ENCODE measurements around the gene FHAD1.

FHAD1 gene

DNA sequence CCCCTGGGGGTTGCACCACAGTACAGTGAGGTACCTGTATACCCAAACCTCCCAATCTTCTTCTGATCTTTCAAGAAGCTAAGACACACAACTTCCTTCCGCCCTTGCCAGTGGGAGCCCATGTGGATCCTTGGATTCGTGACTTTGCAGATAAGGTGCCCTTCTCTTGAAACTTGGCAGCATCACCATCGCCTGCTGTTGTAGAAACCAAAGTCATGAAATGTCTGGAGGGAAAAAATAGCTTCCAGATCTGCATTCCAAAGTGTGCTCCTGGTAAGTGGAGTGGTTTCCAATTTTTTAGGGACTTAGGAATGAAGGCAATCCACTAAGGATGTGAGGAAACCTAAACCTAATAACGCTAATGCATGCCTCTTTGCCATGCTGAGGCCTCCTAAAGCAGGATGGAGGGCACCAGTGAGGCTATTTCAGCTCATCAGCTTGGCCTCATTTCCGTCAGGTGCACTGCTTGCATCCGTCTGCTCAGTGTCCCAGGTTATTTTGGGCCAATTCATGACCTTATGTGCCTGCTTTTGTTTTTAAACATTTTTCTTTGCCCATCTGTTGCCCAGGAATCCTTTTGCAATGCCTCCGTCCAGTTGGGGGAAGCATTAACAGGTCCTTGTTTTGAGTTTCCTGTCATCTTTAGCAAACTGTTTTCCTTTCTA, 154.5 kb downstream of the FHAD1 start:
- Histone ChIP-seq H2AK5ac (ENCODE audit: low read length, severe bottlenecking) (no peak overlapping the region), H2BK12ac (ENCODE audit: low read length in 2 of 2) (no peak overlapping the region), H3K27ac (ENCODE audit: low read length, poor library complexity, severe bottlenecking) (no peak overlapping the region), H4K8ac (ENCODE audit: low read length) (no peak overlapping the region), H3K4me1 (ENCODE audit: control insufficient read depth, insufficient read depth, low read depth, low read length) (no peaks in the 10 kb centered on the region), H4K91ac (ENCODE audit: low read length) (no peak overlapping the region), H3K4me2 (ENCODE audit: low read length, poor library complexity, severe bottlenecking) (no peak overlapping the region), H3K9me3 (ENCODE audit: control insufficient read depth, low read length) (peaks cover 11% of the 10 kb centered on the region), H3K9ac (ENCODE audit: low read length) (no peak overlapping the region), H3K4me3 (ENCODE audit: insufficient read depth in 1 of 2, low read depth in 1 of 2, low read length in 2 of 2) (no peak overlapping the region), H3K14ac (ENCODE audit: low read length in 2 of 2) (no peak overlapping the region), H3K18ac (ENCODE audit: low read depth in 1 of 2, low read length in 2 of 2) (no peak overlapping the region), H3K4ac (ENCODE audit: low read depth in 1 of 2, low read length in 2 of 2) (no peak overlapping the region), H2BK15ac (ENCODE audit: low read depth, poor library complexity, severe bottlenecking) (no peak overlapping the region), H3K36me3 (ENCODE audit: control insufficient read depth in 1 of 2, insufficient read depth in 2 of 2, low read depth in 1 of 2, low read length in 2 of 2) (no peaks in the 10 kb centered on the region), H3K79me1 (replicated peaks; ENCODE audit: low read length, poor library complexity, severe bottlenecking) (no peaks in the 10 kb centered on the region), H2AFZ (ENCODE audit: low read depth, low read length) (no peak overlapping the region), H3K23ac (ENCODE audit: low read length in 2 of 2) (no peak overlapping the region), H3K27me3 (ENCODE audit: control insufficient read depth in 1 of 2, insufficient read depth in 1 of 2, low read length in 2 of 2) (peaks cover 7 to 10% of the 10 kb centered on the region in 2 experiments), H2BK120ac (ENCODE audit: low read depth, low read length) (no peak overlapping the region), H2BK5ac (ENCODE audit: low read depth, low read length, poor library complexity, severe bottlenecking) (no peak overlapping the region)
- WGBS, result 91% methylated on average over 7 of the region's 7 CpGs
- DNase-seq, result no peak

DNA sequence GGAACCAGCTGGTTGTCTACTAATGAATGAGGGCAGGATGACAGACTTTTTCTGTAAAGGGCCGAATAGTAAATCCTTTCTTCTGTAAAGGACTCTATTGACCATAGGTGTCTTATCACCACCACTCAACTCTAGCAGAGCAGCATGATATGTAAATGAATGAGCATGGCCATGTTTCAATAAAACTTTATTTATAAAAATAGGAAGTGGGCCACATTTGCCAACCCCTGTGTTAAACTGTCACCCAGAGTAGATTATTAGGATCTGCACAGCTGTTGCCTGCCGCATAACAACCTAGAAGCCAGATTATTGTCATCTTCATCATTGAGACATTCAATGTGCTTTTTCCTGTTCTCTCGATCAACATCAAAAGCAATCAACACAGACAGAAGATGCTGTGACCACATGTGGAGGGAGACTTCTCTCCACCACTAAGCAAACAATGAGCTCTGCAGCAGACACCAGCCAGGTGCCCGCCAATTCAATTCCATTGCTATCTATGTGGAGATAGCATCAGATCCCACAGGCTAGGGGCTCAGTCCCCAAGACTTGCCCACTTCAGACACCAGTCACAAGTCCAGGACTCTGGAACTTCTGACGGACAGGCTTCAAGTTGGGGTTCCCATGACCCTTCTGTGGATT, 155.9 kb downstream of the FHAD1 start:
- no peak overlapping the region for H3K23ac ChIP-seq (ENCODE audit: low read length in 2 of 2)
- H2AK5ac ChIP-seq (ENCODE audit: low read length, severe bottlenecking), result no peak overlapping the region
- 86% methylated on average over 4 of the region's 5 CpGs for WGBS
- no peak for DNase-seq
- H2AFZ ChIP-seq (ENCODE audit: low read depth, low read length), result no peak overlapping the region
- no peak overlapping the region for H3K4me3 ChIP-seq (ENCODE audit: insufficient read depth in 1 of 2, low read depth in 1 of 2, low read length in 2 of 2)
- no peak overlapping the region for H3K27ac ChIP-seq (ENCODE audit: low read length, poor library complexity, severe bottlenecking)
- H2BK5ac ChIP-seq (ENCODE audit: low read depth, low read length, poor library complexity, severe bottlenecking), result no peak overlapping the region
- no peak overlapping the region for H2BK15ac ChIP-seq (ENCODE audit: low read depth, poor library complexity, severe bottlenecking)
- H4K91ac ChIP-seq (ENCODE audit: low read length), result no peak overlapping the region
- H3K9me3 ChIP-seq (ENCODE audit: control insufficient read depth, low read length), result peaks cover 11% of the 10 kb centered on the region
- H3K36me3 ChIP-seq (ENCODE audit: control insufficient read depth in 1 of 2, insufficient read depth in 2 of 2, low read depth in 1 of 2, low read length in 2 of 2), result no peaks in the 10 kb centered on the region
- H2BK12ac ChIP-seq (ENCODE audit: low read length in 2 of 2), result no peak overlapping the region
- H3K27me3 ChIP-seq (ENCODE audit: control insufficient read depth in 1 of 2, insufficient read depth in 1 of 2, low read length in 2 of 2), result peaks cover 7 to 10% of the 10 kb centered on the region in 2 experiments
- H3K14ac ChIP-seq (ENCODE audit: low read length in 2 of 2), result no peak overlapping the region
- H3K9ac ChIP-seq (ENCODE audit: low read length), result no peak overlapping the region
- no peak overlapping the region for H3K4me2 ChIP-seq (ENCODE audit: low read length, poor library complexity, severe bottlenecking)
- H3K4ac ChIP-seq (ENCODE audit: low read depth in 1 of 2, low read length in 2 of 2), result no peak overlapping the region
- no peak overlapping the region for H4K8ac ChIP-seq (ENCODE audit: low read length)
- no peaks in the 10 kb centered on the region for H3K79me1 ChIP-seq (replicated peaks; ENCODE audit: low read length, poor library complexity, severe bottlenecking)
- no peak overlapping the region for H3K18ac ChIP-seq (ENCODE audit: low read depth in 1 of 2, low read length in 2 of 2)
- no peak overlapping the region for H2BK120ac ChIP-seq (ENCODE audit: low read depth, low read length)
- H3K4me1 ChIP-seq (ENCODE audit: control insufficient read depth, insufficient read depth, low read depth, low read length), result no peaks in the 10 kb centered on the region

DNA sequence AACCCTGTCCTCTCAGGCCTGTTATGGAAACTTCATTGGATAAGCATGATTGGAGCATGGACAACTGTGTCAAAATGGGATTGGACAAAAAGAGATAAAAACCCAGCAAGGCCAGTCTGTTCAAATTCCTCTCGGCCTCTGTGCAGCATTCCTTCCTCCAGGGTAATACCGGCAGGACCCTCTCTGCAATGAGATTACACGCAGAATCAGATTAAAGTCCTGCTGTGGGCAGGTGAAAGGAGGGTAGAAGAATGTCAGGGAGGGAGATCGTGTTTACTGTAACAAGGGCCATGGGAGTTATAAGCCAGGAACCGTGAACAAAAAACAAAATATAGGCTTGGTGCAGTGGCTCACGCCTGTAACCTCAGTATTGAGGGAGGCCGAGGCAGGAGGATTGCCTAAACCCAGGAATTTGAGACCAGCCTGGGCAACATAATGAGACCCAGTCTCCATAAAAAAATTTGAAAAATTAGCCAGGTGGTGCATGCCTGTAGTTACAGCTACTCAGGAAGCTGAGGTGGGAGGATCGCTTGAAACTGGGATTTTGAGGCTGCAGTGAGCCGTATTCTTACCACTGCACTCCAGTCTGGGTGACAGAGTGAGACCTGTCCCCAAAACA, 157.0 kb downstream of the FHAD1 start:
- Histone ChIP-seq H3K18ac (ENCODE audit: low read depth in 1 of 2, low read length in 2 of 2) (no peak overlapping the region), H3K27me3 (ENCODE audit: control insufficient read depth in 1 of 2, insufficient read depth in 1 of 2, low read length in 2 of 2) (peaks cover 7 to 10% of the 10 kb centered on the region in 2 experiments), H2BK15ac (ENCODE audit: low read depth, poor library complexity, severe bottlenecking) (no peak overlapping the region), H2AFZ (ENCODE audit: low read depth, low read length) (no peak overlapping the region), H3K23ac (ENCODE audit: low read length in 2 of 2) (no peak overlapping the region), H2AK5ac (ENCODE audit: low read length, severe bottlenecking) (no peak overlapping the region), H3K4me3 (ENCODE audit: insufficient read depth in 1 of 2, low read depth in 1 of 2, low read length in 2 of 2) (no peak overlapping the region), H3K36me3 (ENCODE audit: control insufficient read depth in 1 of 2, insufficient read depth in 2 of 2, low read depth in 1 of 2, low read length in 2 of 2) (no peaks in the 10 kb centered on the region), H3K4me1 (ENCODE audit: control insufficient read depth, insufficient read depth, low read depth, low read length) (peaks cover 2% of the 10 kb centered on the region), H3K4me2 (ENCODE audit: low read length, poor library complexity, severe bottlenecking) (no peak overlapping the region), H3K14ac (ENCODE audit: low read length in 2 of 2) (no peak overlapping the region), H2BK12ac (ENCODE audit: low read length in 2 of 2) (no peak overlapping the region), H2BK5ac (ENCODE audit: low read depth, low read length, poor library complexity, severe bottlenecking) (no peak overlapping the region), H3K4ac (ENCODE audit: low read depth in 1 of 2, low read length in 2 of 2) (no peak overlapping the region), H3K79me1 (replicated peaks; ENCODE audit: low read length, poor library complexity, severe bottlenecking) (no peaks in the 10 kb centered on the region), H4K8ac (ENCODE audit: low read length) (no peak overlapping the region), H3K9me3 (ENCODE audit: control insufficient read depth, low read length) (peaks cover 11% of the 10 kb centered on the region), H2BK120ac (ENCODE audit: low read depth, low read length) (no peak overlapping the region), H3K27ac (ENCODE audit: low read length, poor library complexity, severe bottlenecking) (no peak overlapping the region), H4K91ac (ENCODE audit: low read length) (no peak overlapping the region), H3K9ac (ENCODE audit: low read length) (no peak overlapping the region)
- WGBS, result 96% methylated on average over 9 of the region's 9 CpGs
- no peak for DNase-seq

DNA sequence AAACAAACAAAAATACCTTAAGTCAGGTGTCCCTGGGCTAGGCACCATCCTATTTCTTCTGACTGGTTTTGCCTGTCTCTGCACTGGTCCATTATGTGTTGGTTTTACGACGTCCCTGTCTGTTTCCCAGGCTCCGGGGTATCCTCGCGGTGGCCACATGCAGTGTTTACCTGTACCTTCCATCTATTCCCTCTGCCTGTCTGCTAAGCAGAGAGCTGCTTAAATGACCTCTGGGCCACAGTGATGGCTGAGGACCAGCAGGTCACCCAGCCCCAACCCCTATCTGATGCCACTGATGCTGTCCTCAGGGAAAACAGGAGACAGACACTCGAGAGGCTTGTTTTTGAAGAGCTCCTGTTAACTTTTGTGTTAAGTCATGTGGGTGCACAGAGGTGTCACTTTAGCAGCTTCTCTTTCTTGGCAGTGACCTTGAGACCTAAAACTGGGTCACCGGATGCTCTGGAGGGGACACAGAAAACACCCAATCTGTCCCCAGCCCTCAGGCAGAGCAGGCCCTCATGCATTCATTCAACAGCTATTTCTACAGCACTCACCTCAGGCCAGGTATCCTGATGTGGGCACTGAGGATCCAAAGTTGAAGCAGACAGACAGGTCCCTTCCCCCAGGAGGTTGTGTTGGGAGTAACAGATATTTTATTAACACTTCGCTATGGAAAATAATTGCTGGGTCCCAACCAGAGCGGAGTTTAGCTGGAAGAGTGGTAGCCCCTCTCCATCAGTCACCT, 158.3 kb downstream of the FHAD1 start:
- peaks cover 4% of the 10 kb centered on the region for H3K4me1 ChIP-seq (ENCODE audit: control insufficient read depth, insufficient read depth, low read depth, low read length)
- H2BK12ac ChIP-seq (ENCODE audit: low read length in 2 of 2), result no peak overlapping the region
- no peak overlapping the region for H2BK120ac ChIP-seq (ENCODE audit: low read depth, low read length)
- H3K4me3 ChIP-seq (ENCODE audit: insufficient read depth in 1 of 2, low read depth in 1 of 2, low read length in 2 of 2), result no peak overlapping the region
- no peak overlapping the region for H2BK5ac ChIP-seq (ENCODE audit: low read depth, low read length, poor library complexity, severe bottlenecking)
- no peak overlapping the region for H2AK5ac ChIP-seq (ENCODE audit: low read length, severe bottlenecking)
- H3K79me1 ChIP-seq (replicated peaks; ENCODE audit: low read length, poor library complexity, severe bottlenecking), result peaks cover 1% of the 10 kb centered on the region
- WGBS, result 92% methylated on average over 9 of the region's 9 CpGs
- H3K18ac ChIP-seq (ENCODE audit: low read depth in 1 of 2, low read length in 2 of 2), result no peak overlapping the region
- H2AFZ ChIP-seq (ENCODE audit: low read depth, low read length), result no peak overlapping the region
- H3K9me3 ChIP-seq (ENCODE audit: control insufficient read depth, low read length), result no peaks in the 10 kb centered on the region
- peaks cover 7 to 10% of the 10 kb centered on the region in 2 experiments for H3K27me3 ChIP-seq (ENCODE audit: control insufficient read depth in 1 of 2, insufficient read depth in 1 of 2, low read length in 2 of 2)
- H3K9ac ChIP-seq (ENCODE audit: low read length), result no peak overlapping the region
- no peak overlapping the region for H3K23ac ChIP-seq (ENCODE audit: low read length in 2 of 2)
- H2BK15ac ChIP-seq (ENCODE audit: low read depth, poor library complexity, severe bottlenecking), result peak overlapping the region; percentile 41
- no peak for DNase-seq
- no peaks in the 10 kb centered on the region for H3K36me3 ChIP-seq (ENCODE audit: control insufficient read depth in 1 of 2, insufficient read depth in 2 of 2, low read depth in 1 of 2, low read length in 2 of 2)
- H3K14ac ChIP-seq (ENCODE audit: low read length in 2 of 2), result no peak overlapping the region
- H3K27ac ChIP-seq (ENCODE audit: low read length, poor library complexity, severe bottlenecking), result no peak overlapping the region
- no peak overlapping the region for H3K4me2 ChIP-seq (ENCODE audit: low read length, poor library complexity, severe bottlenecking)
- no peak overlapping the region for H4K91ac ChIP-seq (ENCODE audit: low read length)
- H3K4ac ChIP-seq (ENCODE audit: low read depth in 1 of 2, low read length in 2 of 2), result no peak overlapping the region
- no peak overlapping the region for H4K8ac ChIP-seq (ENCODE audit: low read length)

Data from mesenchymal stem cell (in vitro differentiated cells and primary cell).